Measurements from ENCODE around the gene MED22. TPM values are rescaled to one million over a fixed set of nuclear protein-coding genes. Genes with fewer than 3 reads are reported as not detected.

MED22 gene
- total RNA-seq, 4 donors from 2014 or later, result 12.3 to 31.1 (median 26.9) TPM

DNA sequence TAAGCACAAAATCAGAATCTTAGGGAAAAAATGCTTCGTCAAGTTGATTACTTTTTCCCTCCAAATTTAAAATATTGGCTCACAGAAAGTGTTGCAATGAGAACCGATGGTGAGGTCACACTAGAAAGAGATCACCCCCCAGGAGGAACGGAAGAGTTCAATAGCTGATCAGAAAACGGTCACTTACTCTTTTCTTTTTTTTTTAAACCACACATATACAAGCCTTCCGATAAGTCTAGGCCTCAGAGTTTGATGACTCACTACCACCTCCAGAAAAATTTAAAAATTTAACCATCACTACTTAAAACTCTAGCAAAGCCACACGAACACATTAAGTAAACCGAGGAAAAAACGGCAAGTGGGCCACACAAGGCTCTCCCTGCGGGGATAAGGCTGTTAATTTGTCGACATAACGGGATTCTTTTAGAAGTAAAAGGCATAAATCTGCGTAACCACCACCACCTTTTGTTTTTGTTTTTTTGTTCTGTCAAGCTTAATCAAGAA lies 26.7 kb upstream of the MED22 start:
- H3K4me3 ChIP-seq (ENCODE audit: low read depth, poor library complexity, severe bottlenecking), result peak overlapping the region; percentile 99
- WGBS, 2 donors, result 8 to 9% methylated on average over 12 of the region's 12 CpGs
- TF ChIP-seq, protein P1, sequence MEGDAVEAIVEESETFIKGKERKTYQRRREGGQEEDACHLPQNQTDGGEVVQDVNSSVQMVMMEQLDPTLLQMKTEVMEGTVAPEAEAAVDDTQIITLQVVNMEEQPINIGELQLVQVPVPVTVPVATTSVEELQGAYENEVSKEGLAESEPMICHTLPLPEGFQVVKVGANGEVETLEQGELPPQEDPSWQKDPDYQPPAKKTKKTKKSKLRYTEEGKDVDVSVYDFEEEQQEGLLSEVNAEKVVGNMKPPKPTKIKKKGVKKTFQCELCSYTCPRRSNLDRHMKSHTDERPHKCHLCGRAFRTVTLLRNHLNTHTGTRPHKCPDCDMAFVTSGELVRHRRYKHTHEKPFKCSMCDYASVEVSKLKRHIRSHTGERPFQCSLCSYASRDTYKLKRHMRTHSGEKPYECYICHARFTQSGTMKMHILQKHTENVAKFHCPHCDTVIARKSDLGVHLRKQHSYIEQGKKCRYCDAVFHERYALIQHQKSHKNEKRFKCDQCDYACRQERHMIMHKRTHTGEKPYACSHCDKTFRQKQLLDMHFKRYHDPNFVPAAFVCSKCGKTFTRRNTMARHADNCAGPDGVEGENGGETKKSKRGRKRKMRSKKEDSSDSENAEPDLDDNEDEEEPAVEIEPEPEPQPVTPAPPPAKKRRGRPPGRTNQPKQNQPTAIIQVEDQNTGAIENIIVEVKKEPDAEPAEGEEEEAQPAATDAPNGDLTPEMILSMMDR (IDR thresholded peaks at IDR 0.05), result no peak
- no peak for TF ChIP-seq POLR2A (IDR thresholded peaks at IDR 0.05)
- DNase-seq (ENCODE audit: low spot score in 2 of 2), result no peak
- intact Hi-C loops (cut with DNase I; ENCODE audit: low total_unique reads), result no loop called here

DNA sequence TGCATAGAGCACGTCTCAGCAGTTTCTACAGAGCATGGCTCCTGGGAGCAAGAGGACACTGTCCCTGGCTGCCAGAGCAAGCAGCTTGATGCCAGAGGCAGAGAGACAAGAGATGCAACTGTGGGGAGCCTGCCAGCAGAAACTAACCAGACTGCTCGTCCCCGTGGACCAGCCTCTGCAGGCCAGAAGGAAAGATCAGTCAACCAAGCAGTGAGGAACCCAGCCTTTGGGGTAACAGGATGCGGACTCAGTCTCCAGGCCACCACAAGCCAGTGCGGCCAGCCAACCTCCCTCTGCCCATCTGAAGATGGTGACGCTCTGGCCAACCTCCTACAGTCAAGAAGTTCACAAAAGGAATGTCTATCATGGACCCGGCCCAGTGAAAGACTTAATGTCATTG lies 24.2 kb upstream of the MED22 start:
- intact Hi-C loops (cut with DNase I; ENCODE audit: low total_unique reads), result no loop called here
- no peak for DNase-seq (ENCODE audit: low spot score in 2 of 2)
- no peak overlapping the region for H3K4me3 ChIP-seq (ENCODE audit: low read depth, poor library complexity, severe bottlenecking)
- TF ChIP-seq POLR2A (IDR thresholded peaks at IDR 0.05), result no peak
- TF ChIP-seq, protein P1 (IDR thresholded peaks at IDR 0.05), result no peak
- 49 to 51% methylated on average over 7 of the region's 7 CpGs for WGBS, 2 donors

DNA sequence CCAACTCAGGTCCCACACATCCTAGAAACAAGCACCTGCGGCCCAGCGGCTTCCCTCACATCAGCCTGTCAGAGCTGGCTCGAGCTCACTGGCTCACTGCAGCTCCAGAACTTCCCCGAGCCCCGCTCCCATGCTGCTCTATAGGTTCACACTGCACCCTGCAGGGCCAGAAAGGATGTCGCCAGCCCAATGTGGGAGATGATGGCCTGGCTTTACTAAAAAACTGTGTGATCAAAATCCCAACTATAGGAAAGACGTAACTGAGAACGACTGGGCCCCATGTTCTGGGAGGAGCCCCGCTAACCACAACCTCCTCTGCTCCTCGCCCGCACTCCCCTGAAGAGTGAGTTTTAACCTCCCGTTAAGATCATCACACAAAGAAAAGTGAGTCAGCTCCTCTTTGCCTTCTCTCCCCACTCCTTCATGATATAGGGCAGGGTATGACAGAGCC lies 23.4 kb upstream of the MED22 start:
- H3K4me3 ChIP-seq (ENCODE audit: low read depth, poor library complexity, severe bottlenecking), result no peak overlapping the region
- intact Hi-C loops (cut with DNase I; ENCODE audit: low total_unique reads), result no loop called here

DNA sequence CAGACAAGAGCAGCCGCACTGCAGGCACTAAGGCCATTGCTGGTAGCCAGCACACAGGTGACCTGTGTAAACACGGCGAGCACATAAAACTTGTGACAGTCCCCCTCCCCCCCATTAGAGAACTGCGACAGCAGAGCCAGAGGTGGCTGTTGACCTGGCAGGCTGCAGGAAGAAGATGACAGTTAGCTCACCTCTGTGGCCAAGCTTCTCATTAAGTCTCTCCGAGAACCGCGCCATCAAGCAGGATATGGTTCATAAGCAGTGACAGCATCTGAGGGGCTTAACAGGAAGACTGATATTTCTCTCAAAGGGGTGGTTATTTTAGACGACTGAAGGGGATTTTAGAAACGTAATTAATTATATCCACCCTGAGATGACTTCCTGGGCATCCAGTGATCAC lies 22.8 kb upstream of the MED22 start:
- H3K4me3 ChIP-seq (ENCODE audit: low read depth, poor library complexity, severe bottlenecking), result no peak overlapping the region
- TF ChIP-seq, protein P1 (IDR thresholded peaks at IDR 0.05), result no peak
- no peak for TF ChIP-seq POLR2A (IDR thresholded peaks at IDR 0.05)
- DNase-seq (ENCODE audit: low spot score in 2 of 2), result no peak
- 76 to 79% methylated on average over 9 of the region's 9 CpGs for WGBS, 2 donors
- intact Hi-C loops (cut with DNase I; ENCODE audit: low total_unique reads), result no loop called here

More for the DNA sequence above, 23.4 kb upstream of the MED22 start:
- WGBS, 2 donors, result 43 to 55% methylated on average over 12 of the region's 12 CpGs
- no peak for TF ChIP-seq POLR2A (IDR thresholded peaks at IDR 0.05)
- TF ChIP-seq, protein P1 (IDR thresholded peaks at IDR 0.05), result no peak
- DNase-seq (ENCODE audit: low spot score in 2 of 2), result no peak

DNA sequence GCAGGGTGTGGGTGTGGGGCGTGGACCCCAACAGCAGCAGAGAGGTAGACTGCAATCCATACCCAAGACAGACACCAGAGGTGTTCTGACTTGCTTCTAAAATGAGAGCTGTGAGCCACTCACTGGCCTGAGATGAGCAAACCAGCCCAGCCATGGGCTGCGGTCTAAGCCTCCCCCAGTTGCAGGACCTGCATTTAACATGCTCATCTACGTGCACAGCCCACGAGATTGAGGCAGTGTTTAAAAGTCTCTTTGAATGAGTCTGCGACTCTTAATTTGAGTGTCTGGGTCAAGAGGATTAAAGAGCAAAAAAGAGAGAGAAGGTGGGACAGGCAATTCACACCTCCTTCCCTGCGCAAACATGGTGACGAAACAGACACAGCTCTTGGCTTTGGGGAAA lies 22.0 kb upstream of the MED22 start:
- TF ChIP-seq, protein P1 (IDR thresholded peaks at IDR 0.05), result no peak
- TF ChIP-seq POLR2A (IDR thresholded peaks at IDR 0.05), result no peak
- DNase-seq (ENCODE audit: low spot score in 2 of 2), result no peak
- no peak overlapping the region for H3K4me3 ChIP-seq (ENCODE audit: low read depth, poor library complexity, severe bottlenecking)
- 82 to 88% methylated on average over 7 of the region's 7 CpGs for WGBS, 2 donors
- intact Hi-C loops (cut with DNase I; ENCODE audit: low total_unique reads), result no loop called here

DNA sequence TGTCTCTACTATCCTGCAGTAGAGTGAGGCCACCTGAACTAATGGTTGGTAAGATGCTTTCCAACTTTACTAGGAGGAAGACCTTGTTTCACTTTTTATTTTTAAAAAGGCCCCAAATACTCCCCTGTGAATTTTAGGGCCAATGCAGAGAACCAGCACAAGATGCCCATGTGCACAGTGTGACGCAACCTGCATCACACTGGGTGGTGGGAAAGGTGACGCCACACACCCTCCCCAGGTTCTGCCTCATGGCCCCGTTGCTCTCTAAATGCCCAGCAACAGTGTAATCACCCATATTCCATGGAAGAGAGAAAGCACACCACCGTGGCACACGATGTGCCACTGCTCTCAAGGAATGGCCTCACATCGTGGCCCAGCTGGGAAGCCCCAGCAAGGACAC lies 21.5 kb upstream of the MED22 start:
- TF ChIP-seq, protein P1 (IDR thresholded peaks at IDR 0.05), result no peak
- TF ChIP-seq POLR2A (IDR thresholded peaks at IDR 0.05), result no peak
- no peak for DNase-seq (ENCODE audit: low spot score in 2 of 2)
- intact Hi-C loops (cut with DNase I; ENCODE audit: low total_unique reads), result no loop called here
- H3K4me3 ChIP-seq (ENCODE audit: low read depth, poor library complexity, severe bottlenecking), result no peak overlapping the region
- 78 to 79% methylated on average over 6 of the region's 6 CpGs for WGBS, 2 donors

All from lower leg skin (tissue), 4 donors.